ENCODE results near the gene TBC1D32.
"Not testable (repeated sequence)": the region's sequence is repeated elsewhere in the genome, so short reads cannot be mapped to it uniquely, and the experiment has no call there.

TBC1D32 gene

DNA sequence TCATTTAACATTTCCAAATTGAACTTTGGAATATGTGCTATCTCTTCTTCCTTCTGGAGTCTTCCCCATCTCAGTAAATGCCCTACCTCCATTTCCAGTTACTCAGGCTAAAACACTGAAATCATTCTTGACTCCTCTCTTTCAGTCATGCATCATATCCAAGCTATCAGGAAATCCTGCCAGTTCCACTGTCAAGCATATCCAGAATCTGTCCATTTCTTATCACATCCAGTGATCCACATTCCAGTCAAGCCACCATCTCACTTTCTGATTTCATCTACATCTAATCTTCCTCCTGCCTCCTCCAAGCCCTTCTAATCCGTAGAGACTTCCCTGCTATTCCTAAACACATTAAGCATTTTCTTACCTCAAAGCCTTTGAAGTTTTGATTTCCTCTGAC is 15.3 kb upstream of the TBC1D32 start:
- no peak overlapping the region for H3K27ac ChIP-seq (ENCODE audit: low read length)
- no peaks in the 10 kb centered on the region for H3K27me3 ChIP-seq (ENCODE audit: insufficient read depth, low read length)
- H3K36me3 ChIP-seq (ENCODE audit: insufficient read depth, low read depth, low read length) = no peaks in the 10 kb centered on the region
- H3K4me3 ChIP-seq (ENCODE audit: low read length) = no peak overlapping the region
- no peaks in the 10 kb centered on the region for H3K9me3 ChIP-seq (ENCODE audit: insufficient read depth, low read depth, low read length)
- H3K9ac ChIP-seq (ENCODE audit: low read depth, low read length) = no peak overlapping the region
- no peaks in the 10 kb centered on the region for H3K4me1 ChIP-seq (ENCODE audit: insufficient read depth, low read length)

DNA sequence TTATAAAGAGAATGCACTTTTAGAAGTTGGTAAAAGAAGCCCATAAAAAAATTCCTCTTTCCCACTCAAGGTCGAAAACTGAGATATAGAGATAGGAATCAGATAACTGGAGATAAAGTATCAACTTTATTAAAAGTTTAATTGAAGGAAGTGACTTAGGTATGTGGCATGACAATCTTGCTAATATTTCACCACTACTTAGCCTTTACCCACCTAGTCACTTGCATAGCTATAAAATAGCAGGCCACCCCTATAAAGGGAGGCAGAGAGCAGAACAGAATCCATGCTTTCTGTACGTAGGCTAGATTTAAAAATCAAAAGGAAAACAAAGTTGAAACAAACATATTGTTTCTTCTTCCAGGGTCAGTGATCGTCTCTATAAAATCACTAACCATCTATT is 13.2 kb upstream of the TBC1D32 start:
- H3K36me3 ChIP-seq (ENCODE audit: insufficient read depth, low read depth, low read length) = no peaks in the 10 kb centered on the region
- H3K27me3 ChIP-seq (ENCODE audit: insufficient read depth, low read length) = no peaks in the 10 kb centered on the region
- no peak overlapping the region for H3K9ac ChIP-seq (ENCODE audit: low read depth, low read length)

DNA sequence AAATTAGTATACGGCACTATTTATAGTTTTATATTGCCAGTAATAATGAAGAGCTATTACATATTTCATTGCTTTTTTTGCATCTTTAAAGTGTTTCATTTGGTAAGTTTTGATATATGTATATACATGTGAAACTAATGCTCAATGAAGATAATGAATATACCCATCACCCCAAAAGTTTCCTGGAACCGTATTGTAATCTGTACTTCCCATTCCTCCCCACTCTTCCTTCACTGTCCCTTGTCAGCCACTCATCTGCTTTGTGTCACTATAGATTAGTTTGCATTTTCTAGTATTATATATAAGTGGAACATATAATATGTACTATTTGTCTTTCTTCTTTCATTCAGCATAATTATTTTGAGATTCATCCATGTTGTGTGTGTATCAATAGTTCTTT is 10.3 kb upstream of the TBC1D32 start:
- Histone ChIP-seq H3K9me3 (ENCODE audit: insufficient read depth, low read depth, low read length) (no peaks in the 10 kb centered on the region), H3K27ac (ENCODE audit: low read length) (no peak overlapping the region), H3K4me1 (ENCODE audit: insufficient read depth, low read length) (no peaks in the 10 kb centered on the region), H3K36me3 (ENCODE audit: insufficient read depth, low read depth, low read length) (no peaks in the 10 kb centered on the region), H3K9ac (ENCODE audit: low read depth, low read length) (no peak overlapping the region), H3K4me3 (ENCODE audit: low read length) (no peak overlapping the region), H3K27me3 (ENCODE audit: insufficient read depth, low read length) (no peaks in the 10 kb centered on the region)

More for the DNA sequence above, 13.2 kb upstream of the TBC1D32 start:
- no peaks in the 10 kb centered on the region for H3K4me1 ChIP-seq (ENCODE audit: insufficient read depth, low read length)
- H3K4me3 ChIP-seq (ENCODE audit: low read length) = no peak overlapping the region
- H3K27ac ChIP-seq (ENCODE audit: low read length) = no peak overlapping the region
- H3K9me3 ChIP-seq (ENCODE audit: insufficient read depth, low read depth, low read length) = no peaks in the 10 kb centered on the region

DNA sequence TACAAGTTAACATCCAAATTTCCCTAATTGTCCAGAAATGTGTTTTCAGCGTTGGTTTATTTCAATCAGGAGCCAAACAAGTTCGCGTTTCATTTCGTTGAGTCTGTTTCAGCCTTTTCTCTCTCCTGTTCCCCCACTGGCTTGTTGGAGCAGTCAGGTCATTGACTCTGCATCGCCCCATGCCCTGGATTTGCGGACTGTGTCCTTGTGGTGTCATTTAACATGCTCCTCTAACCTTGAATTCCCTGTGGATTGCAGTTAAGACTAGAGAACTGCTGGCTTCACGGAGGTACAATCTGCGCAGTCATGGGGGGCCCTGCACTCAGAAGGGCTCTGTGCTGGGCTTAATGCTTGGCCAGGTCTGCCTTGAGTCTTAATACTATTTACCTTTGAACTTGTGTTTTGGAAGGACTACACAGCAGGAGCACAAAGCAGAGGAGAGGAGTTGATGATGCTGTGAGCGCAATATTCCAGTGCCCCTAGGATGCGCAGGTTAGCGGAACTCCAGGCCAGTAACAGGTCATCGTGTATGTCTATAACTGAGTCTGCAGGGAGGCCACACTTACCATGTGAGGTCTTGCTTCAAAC is 5.5 kb upstream of the TBC1D32 start:
- Histone ChIP-seq H3K36me3 (ENCODE audit: insufficient read depth, low read depth, low read length) (no peaks in the 10 kb centered on the region), H3K4me1 (ENCODE audit: insufficient read depth, low read length) (no peaks in the 10 kb centered on the region), H3K9ac (ENCODE audit: low read depth, low read length) (no peak overlapping the region), H3K9me3 (ENCODE audit: insufficient read depth, low read depth, low read length) (no peaks in the 10 kb centered on the region), H3K4me3 (ENCODE audit: low read length) (no peak overlapping the region), H3K27ac (ENCODE audit: low read length) (no peak overlapping the region), H3K27me3 (ENCODE audit: insufficient read depth, low read length) (no peaks in the 10 kb centered on the region)

DNA sequence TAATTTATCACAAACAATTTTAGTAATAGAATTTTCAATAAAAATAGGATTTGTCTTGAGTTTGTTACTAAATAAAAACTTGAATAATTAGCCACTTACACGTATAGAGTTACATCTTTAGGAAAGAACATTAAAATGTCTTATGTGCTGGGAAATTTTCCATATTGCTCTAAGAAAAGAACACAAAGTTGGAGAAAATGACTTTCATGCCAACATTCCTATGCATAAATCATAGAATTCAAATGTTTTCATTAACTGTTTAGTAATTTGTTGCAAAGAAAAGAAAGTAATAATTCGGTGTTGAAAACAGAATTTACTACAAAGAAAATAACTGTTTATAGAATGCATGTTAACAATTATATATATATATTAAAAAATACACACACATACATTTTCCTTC is 4.7 kb upstream of the TBC1D32 start:
- Histone ChIP-seq H3K36me3 (ENCODE audit: insufficient read depth, low read depth, low read length) (no peaks in the 10 kb centered on the region), H3K4me1 (ENCODE audit: insufficient read depth, low read length) (no peaks in the 10 kb centered on the region), H3K9ac (ENCODE audit: low read depth, low read length) (no peak overlapping the region), H3K9me3 (ENCODE audit: insufficient read depth, low read depth, low read length) (no peaks in the 10 kb centered on the region), H3K27me3 (ENCODE audit: insufficient read depth, low read length) (no peaks in the 10 kb centered on the region), H3K27ac (ENCODE audit: low read length) (no peak overlapping the region), H3K4me3 (ENCODE audit: low read length) (no peak overlapping the region)

DNA sequence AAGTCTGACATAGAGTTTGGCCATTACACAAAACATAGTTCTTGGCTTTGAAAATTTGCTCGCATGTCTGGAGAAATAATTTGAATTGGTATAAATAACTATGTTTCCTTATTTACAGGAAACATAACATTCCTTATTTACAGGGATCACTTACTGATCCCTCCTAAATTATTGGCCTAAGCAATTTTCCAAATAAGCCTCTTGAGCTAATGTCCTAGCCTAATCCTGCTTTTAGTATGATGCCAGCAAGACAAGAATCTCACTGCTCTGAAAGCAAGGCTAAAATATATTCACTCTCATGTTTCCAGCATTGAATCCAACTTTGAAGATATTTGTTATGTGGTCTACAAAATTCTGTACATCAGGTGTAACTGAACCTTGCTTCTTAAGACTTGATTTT is 4.1 kb upstream of the TBC1D32 start:
- Histone ChIP-seq H3K27ac (ENCODE audit: low read length) (no peak overlapping the region), H3K9ac (ENCODE audit: low read depth, low read length) (no peak overlapping the region), H3K4me3 (ENCODE audit: low read length) (no peak overlapping the region), H3K27me3 (ENCODE audit: insufficient read depth, low read length) (no peaks in the 10 kb centered on the region), H3K9me3 (ENCODE audit: insufficient read depth, low read depth, low read length) (no peaks in the 10 kb centered on the region), H3K36me3 (ENCODE audit: insufficient read depth, low read depth, low read length) (no peaks in the 10 kb centered on the region), H3K4me1 (ENCODE audit: insufficient read depth, low read length) (no peaks in the 10 kb centered on the region)

DNA sequence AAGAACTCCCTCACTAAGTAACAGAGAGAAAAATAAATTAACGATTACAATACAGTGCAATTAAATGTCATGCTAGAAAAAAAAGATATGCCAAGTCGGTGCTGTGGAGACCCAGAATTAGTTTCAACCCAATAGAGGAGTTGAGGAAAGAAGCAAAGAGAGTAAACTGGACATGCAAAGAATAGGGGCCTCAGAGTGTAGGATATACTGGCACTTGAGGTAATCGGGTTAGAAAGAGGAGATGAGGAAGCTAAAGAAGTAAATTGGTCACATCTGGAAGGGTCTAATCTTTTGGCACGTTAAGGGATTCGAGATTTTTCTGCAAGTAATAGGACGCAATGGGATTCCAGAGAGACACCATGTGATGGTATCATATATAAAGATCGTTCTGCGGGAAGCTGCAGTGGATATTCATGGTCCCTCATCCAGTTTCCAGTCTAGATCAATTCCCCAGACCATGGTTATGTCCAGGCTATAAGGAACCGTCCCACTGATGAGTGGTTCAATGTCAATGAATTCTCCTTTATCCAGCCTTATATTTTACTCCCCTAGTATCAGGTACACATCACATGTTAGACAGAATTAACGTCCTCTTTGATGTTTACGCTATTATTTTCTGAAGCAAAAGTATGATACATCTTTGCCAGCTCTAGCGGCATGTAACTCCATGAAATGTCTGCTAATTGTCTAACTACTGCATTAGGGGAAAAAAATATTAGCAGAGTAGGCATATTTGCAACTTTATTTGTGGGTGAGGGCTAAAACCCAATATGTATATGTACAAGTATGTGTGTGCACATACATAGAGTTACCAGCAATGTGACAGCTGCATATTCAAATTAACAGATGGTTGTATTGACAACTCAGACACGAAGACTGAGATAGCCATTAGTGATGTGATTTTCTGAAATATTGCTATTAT is 1.1 kb upstream of the TBC1D32 start:
- Histone ChIP-seq H3K36me3 (ENCODE audit: insufficient read depth, low read depth, low read length) (no peaks in the 10 kb centered on the region), H3K9ac (ENCODE audit: low read depth, low read length) (peak overlapping the region; percentile 71; the same call in 1 of the 2 replicates), H3K4me1 (ENCODE audit: insufficient read depth, low read length) (no peaks in the 10 kb centered on the region), H3K9me3 (ENCODE audit: insufficient read depth, low read depth, low read length) (no peaks in the 10 kb centered on the region), H3K27ac (ENCODE audit: low read length) (no peak overlapping the region), H3K4me3 (ENCODE audit: low read length) (peak overlapping the region; percentile 75), H3K27me3 (ENCODE audit: insufficient read depth, low read length) (no peaks in the 10 kb centered on the region)

DNA sequence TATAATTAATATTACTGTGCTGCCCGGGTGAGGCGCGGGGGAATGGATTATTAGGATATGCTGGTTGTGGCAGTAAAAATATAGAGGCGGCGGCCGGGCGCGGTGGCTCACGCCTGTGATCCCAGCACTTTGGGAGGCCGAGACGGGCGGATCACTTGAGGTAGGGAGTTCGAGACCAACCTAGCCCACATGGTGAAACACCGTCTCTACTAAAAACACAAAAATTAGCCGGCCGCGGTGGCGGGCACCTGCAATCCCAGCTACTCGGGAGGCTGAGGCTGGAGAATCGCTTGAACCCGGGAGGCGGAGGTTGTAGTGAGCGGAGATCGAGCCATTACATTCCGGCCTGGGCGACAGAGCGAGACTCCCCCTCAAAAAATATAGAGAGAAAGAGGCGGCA is 586 bp downstream of the TBC1D32 start:
- H3K9me3 ChIP-seq (ENCODE audit: insufficient read depth, low read depth, low read length); H3K27ac ChIP-seq (ENCODE audit: low read length); H3K27me3 ChIP-seq (ENCODE audit: insufficient read depth, low read length); H3K36me3 ChIP-seq (ENCODE audit: insufficient read depth, low read depth, low read length); H3K4me1 ChIP-seq (ENCODE audit: insufficient read depth, low read length): not testable (repeated sequence)
- peak overlapping the region; percentile 71; the same call in 1 of the 2 replicates for H3K9ac ChIP-seq (ENCODE audit: low read depth, low read length)
- peak overlapping the region; percentile 75 for H3K4me3 ChIP-seq (ENCODE audit: low read length)

DNA sequence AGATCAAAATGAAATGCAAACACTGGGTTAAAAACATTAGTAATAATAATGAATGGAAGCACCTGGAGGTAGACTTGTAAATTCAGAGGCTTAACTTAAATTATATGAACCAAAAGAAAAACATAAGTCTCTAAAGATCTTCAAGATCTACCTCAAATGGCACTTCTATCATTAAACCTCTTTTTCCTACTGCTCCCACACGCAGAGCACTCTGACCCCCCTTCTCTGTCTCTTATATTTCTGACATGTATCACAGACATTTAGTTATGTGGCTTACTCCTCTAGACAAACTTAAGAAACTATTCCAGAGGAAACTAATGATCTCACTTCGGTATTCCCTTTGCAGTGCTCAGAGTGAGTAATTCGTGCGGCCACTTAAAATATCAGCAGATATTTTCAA is 1.1 kb downstream of the TBC1D32 start:
- no peak overlapping the region for H3K4me3 ChIP-seq (ENCODE audit: low read length)
- no peak overlapping the region for H3K27ac ChIP-seq (ENCODE audit: low read length)
- H3K9ac ChIP-seq (ENCODE audit: low read depth, low read length) = no peak overlapping the region

DNA sequence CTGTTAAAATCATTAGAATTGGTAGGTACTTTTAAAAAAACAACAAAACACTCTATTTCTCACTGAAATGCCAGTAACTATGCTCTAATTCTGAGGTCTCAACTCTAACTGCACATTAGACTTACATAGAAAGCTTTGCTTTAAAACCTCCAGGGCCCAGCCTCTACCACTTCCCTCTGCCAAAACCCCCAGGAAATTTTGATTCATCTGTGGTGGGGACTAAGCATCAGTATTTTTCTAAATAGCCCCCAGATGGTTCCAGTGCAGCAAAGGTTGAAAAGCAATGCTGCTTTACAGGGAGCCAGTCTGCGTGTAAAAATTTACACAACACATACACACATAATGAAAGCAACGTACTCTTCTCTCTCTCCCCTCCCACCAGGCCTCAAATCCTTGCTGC is 3.8 kb downstream of the TBC1D32 start:
- Histone ChIP-seq H3K4me1 (ENCODE audit: insufficient read depth, low read length) (no peaks in the 10 kb centered on the region), H3K27me3 (ENCODE audit: insufficient read depth, low read length) (no peaks in the 10 kb centered on the region), H3K36me3 (ENCODE audit: insufficient read depth, low read depth, low read length) (no peaks in the 10 kb centered on the region), H3K9me3 (ENCODE audit: insufficient read depth, low read depth, low read length) (no peaks in the 10 kb centered on the region), H3K9ac (ENCODE audit: low read depth, low read length) (no peak overlapping the region), H3K4me3 (ENCODE audit: low read length) (no peak overlapping the region), H3K27ac (ENCODE audit: low read length) (no peak overlapping the region)

More for the DNA sequence above, 1.1 kb downstream of the TBC1D32 start:
- Histone ChIP-seq H3K9me3 (ENCODE audit: insufficient read depth, low read depth, low read length) (no peaks in the 10 kb centered on the region), H3K36me3 (ENCODE audit: insufficient read depth, low read depth, low read length) (no peaks in the 10 kb centered on the region), H3K27me3 (ENCODE audit: insufficient read depth, low read length) (no peaks in the 10 kb centered on the region), H3K4me1 (ENCODE audit: insufficient read depth, low read length) (no peaks in the 10 kb centered on the region)

DNA sequence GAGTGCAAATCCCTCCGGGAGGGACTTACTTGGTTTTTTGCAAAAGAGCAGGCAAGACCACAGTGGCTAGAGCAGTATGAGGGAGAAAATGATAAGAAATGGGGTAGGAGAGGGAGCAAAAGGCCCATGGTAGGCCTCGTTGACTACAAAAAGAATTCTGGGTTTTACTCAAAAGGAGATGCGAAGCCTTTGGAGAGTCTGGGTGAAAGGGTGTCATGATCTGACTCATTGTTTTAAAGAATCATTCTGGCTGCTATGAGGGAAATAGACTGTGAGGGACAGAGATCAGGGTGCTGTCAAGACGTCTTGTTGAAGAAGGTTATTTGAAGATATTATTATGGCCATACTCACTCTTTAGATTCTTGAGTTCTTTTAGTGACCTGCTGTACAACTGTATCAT is 13.0 kb downstream of the TBC1D32 start:
- H3K27ac ChIP-seq (ENCODE audit: low read length) = no peak overlapping the region
- H3K27me3 ChIP-seq (ENCODE audit: insufficient read depth, low read length) = no peaks in the 10 kb centered on the region
- H3K9me3 ChIP-seq (ENCODE audit: insufficient read depth, low read depth, low read length) = no peaks in the 10 kb centered on the region
- peaks cover 4% of the 10 kb centered on the region; the same call in 1 of the 2 replicates for H3K36me3 ChIP-seq (ENCODE audit: insufficient read depth, low read depth, low read length)
- no peak overlapping the region for H3K9ac ChIP-seq (ENCODE audit: low read depth, low read length)
- no peaks in the 10 kb centered on the region; the same call in 1 of the 2 replicates for H3K4me1 ChIP-seq (ENCODE audit: insufficient read depth, low read length)
- no peak overlapping the region for H3K4me3 ChIP-seq (ENCODE audit: low read length)

DNA sequence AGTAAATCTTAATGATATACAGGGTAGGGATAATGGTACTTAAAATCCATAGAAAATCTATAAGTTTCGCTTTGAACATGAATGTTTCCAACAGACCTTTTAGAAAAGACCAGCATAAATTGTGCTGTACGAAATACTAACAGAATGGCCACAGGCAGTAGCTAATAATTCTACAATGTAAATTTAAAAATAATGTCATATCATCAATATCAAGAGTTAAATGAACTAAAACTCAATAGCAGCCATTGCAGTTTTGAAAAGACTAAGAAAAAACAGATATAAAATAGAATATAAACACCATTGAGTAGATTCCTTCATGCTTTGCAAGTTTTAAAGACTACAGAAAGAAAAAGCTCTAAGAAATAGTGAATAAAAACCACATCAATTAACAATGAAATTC is 14.7 kb downstream of the TBC1D32 start:
- Histone ChIP-seq H3K9ac (ENCODE audit: low read depth, low read length) (no peak overlapping the region), H3K36me3 (ENCODE audit: insufficient read depth, low read depth, low read length) (peaks cover 4% of the 10 kb centered on the region; the same call in 1 of the 2 replicates), H3K27me3 (ENCODE audit: insufficient read depth, low read length) (no peaks in the 10 kb centered on the region), H3K4me3 (ENCODE audit: low read length) (no peak overlapping the region), H3K27ac (ENCODE audit: low read length) (no peak overlapping the region), H3K4me1 (ENCODE audit: insufficient read depth, low read length) (no peaks in the 10 kb centered on the region; the same call in 1 of the 2 replicates), H3K9me3 (ENCODE audit: insufficient read depth, low read depth, low read length) (no peaks in the 10 kb centered on the region)
